Activated T-helper 1 cell treated with anti-CD3 and anti-CD28 coated beads, Interleukin-2, amount 50 U/mL, for 16 hours (primary cell): ENCODE measurements around the gene SUCLG1.
"Not testable (repeated sequence)": the region's sequence is repeated elsewhere in the genome, so short reads cannot be mapped to it uniquely, and the experiment has no call there.

Experiments used
- DNase-seq, 2 donors: peaks; one replicate each; pipeline ENCODE4 v3.0.0-alpha.2; 2020; ENCODE audit warnings: low read depth in 1 of 2, low spot score in 1 of 2

SUCLG1 gene

GRCh38 chr2:84424152-84424551 lies 34.9 kb downstream of the SUCLG1 start:
- no peak for DNase-seq

- no peak for DNase-seq
Measured at GRCh38 chr2:84421791-84422190, 37.3 kb downstream of the SUCLG1 start.

- DNase-seq: no peak
Measured at GRCh38 chr2:84421197-84421596, 37.9 kb downstream of the SUCLG1 start.

GRCh38 chr2:84417453-84418145 lies 41.5 kb downstream of the SUCLG1 start:
- DNase-seq: no peak

- no peak for DNase-seq
Measured at GRCh38 chr2:84409531-84409930, 49.5 kb downstream of the SUCLG1 start.

GRCh38 chr2:84402111-84402510 lies 57.0 kb downstream of the SUCLG1 start:
- not testable (repeated sequence) for DNase-seq

- DNase-seq: not testable (repeated sequence)
Measured at GRCh38 chr2:84399839-84400238, 59.2 kb downstream of the SUCLG1 start.

GRCh38 chr2:84395820-84396219 lies 63.3 kb downstream of the SUCLG1 start:
- no peak for DNase-seq

- DNase-seq: no peak
Measured at GRCh38 chr2:84394628-84395027, 64.5 kb downstream of the SUCLG1 start.

GRCh38 chr2:84393829-84394228 lies 65.3 kb downstream of the SUCLG1 start:
- DNase-seq: no peak

- no peak for DNase-seq
Measured at GRCh38 chr2:84389794-84390193, 69.3 kb downstream of the SUCLG1 start.

- DNase-seq: no peak
Measured at GRCh38 chr2:84388921-84389490, 70.1 kb downstream of the SUCLG1 start.

- no peak for DNase-seq
Measured at GRCh38 chr2:84388133-84388532, 70.9 kb downstream of the SUCLG1 start.

GRCh38 chr2:84386336-84387040 lies 72.6 kb downstream of the SUCLG1 start:
- DNase-seq: no peak

GRCh38 chr2:84383271-84383670 lies 75.8 kb downstream of the SUCLG1 start:
- DNase-seq: no peak

- DNase-seq: no peak
Measured at GRCh38 chr2:84380875-84381274, 78.2 kb downstream of the SUCLG1 start.

- DNase-seq: no peak
Measured at GRCh38 chr2:84378960-84379359, 80.1 kb downstream of the SUCLG1 start.

- DNase-seq: no peak
Measured at GRCh38 chr2:84375020-84375419, 84.1 kb downstream of the SUCLG1 start.

GRCh38 chr2:84373866-84374265 lies 85.2 kb downstream of the SUCLG1 start:
- no peak for DNase-seq
